ENCODE results near the gene LRRTM3.

DNA sequence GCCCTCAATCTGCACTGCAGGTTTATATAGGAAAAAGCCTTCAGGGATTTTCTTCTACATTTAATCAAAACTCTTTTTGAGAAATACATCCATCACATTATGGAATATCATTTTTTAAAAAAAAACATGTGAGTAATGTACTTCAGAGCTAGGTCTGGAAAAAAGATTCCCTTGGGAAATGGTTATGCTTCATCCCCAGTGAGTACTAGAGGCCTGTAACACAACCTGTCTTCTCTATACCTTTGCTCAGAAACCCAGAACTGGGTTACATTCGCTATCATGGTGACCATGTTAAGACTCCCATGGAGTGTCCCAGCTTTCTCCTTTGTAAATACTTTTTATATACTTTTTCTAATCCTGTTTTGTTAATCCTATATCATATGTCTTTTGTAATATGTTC, 186.9 kb downstream of the LRRTM3 start:
- TF ChIP-seq, protein P1, sequence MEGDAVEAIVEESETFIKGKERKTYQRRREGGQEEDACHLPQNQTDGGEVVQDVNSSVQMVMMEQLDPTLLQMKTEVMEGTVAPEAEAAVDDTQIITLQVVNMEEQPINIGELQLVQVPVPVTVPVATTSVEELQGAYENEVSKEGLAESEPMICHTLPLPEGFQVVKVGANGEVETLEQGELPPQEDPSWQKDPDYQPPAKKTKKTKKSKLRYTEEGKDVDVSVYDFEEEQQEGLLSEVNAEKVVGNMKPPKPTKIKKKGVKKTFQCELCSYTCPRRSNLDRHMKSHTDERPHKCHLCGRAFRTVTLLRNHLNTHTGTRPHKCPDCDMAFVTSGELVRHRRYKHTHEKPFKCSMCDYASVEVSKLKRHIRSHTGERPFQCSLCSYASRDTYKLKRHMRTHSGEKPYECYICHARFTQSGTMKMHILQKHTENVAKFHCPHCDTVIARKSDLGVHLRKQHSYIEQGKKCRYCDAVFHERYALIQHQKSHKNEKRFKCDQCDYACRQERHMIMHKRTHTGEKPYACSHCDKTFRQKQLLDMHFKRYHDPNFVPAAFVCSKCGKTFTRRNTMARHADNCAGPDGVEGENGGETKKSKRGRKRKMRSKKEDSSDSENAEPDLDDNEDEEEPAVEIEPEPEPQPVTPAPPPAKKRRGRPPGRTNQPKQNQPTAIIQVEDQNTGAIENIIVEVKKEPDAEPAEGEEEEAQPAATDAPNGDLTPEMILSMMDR (IDR thresholded peaks at IDR 0.05; ENCODE audit: low read depth, low read length, poor library complexity, severe bottlenecking): no peak
- TF ChIP-seq EZH2phosphoT487 (IDR thresholded peaks at IDR 0.05; ENCODE audit: borderline replicate concordance, low read length): no peak
